A673 (cell line): ENCODE results near the gene GALNT14. TPM values are rescaled to one million over a fixed set of nuclear protein-coding genes. Genes with fewer than 3 reads are reported as not detected.
A peak's percentile ranks its signal among the peaks of the same experiment; 100 is the strongest.

ENCODE experiments used
- BruUV-seq: library from RNA; stranded (reverse); fragments of 400-500 nt; replicated peaks from 2 replicates; lab custom pipeline; 2021; lab: Mats Ljungman, UMichigan
- CTCF ChIA-PET: fragments of 300-600 bp; sonication (Branson Sonifier 250); formaldehyde crosslinking; loops from one replicate; lab custom pipeline; 2022; ENCODE audit warnings: antibody characterized with exemption; lab: Charles Lee
- POLR2A ChIA-PET: fragments of 300-600 bp; sonication (Branson Sonifier 250); formaldehyde crosslinking; loops from one replicate; lab custom pipeline; 2022; ENCODE audit warnings: antibody characterized with exemption; ENCODE audit not compliant: low non-redundant PET; lab: Charles Lee
- DNase-seq: peaks from one replicate; pipeline ENCODE4 v3.0.0-alpha.2; 2015; ENCODE audit warnings: low spot score
- H3K27ac ChIP-seq: fragments of 200-600 bp; sonication (generic); 2 replicates; pipeline ENCODE4 v1.5.1; 2016; ENCODE audit warnings: mixed run types, low read depth, mild to moderate bottlenecking, mixed read lengths, antibody characterized with exemption, low read length; ENCODE audit not compliant: poor library complexity, severe bottlenecking
- H3K27me3 ChIP-seq: fragments of 200-600 bp; sonication (generic); replicated peaks from 2 replicates; pipeline ENCODE4 v1.6.1; 2017; ENCODE audit warnings: mixed run types, low read depth, mild to moderate bottlenecking, mixed read lengths, antibody characterized with exemption, low read length; ENCODE audit not compliant: insufficient read depth, poor library complexity
- H3K36me3 ChIP-seq: fragments of 200-600 bp; sonication (generic); 2 replicates; pipeline ENCODE4 v1.6.1; 2016; ENCODE audit warnings: mixed run types, mild to moderate bottlenecking, mixed read lengths, antibody characterized with exemption, low read length; ENCODE audit not compliant: insufficient read depth, poor library complexity, severe bottlenecking
- H3K4me1 ChIP-seq: fragments of 200-600 bp; sonication (generic); 2 replicates; pipeline ENCODE4 v1.6.1; 2017; ENCODE audit warnings: mixed run types, mild to moderate bottlenecking, mixed read lengths, antibody characterized with exemption, low read length; ENCODE audit not compliant: insufficient read depth, poor library complexity, severe bottlenecking
- H3K4me3 ChIP-seq: fragments of 200-600 bp; sonication (generic); 2 replicates; pipeline ENCODE4 v1.5.1; 2016; ENCODE audit warnings: low read depth, mixed run types, mild to moderate bottlenecking, mixed read lengths, low read length; ENCODE audit not compliant: poor library complexity, severe bottlenecking
- H3K9me3 ChIP-seq: fragments of 200-600 bp; sonication (generic); 2 replicates; pipeline ENCODE4 v1.6.1; 2016; ENCODE audit warnings: mixed run types, low read depth, mild to moderate bottlenecking, mixed read lengths, antibody characterized with exemption, low read length; ENCODE audit not compliant: poor library complexity, severe bottlenecking
- EZH2 ChIP-seq: fragments of 200-600 bp; sonication (generic); IDR thresholded peaks from 2 replicates; pipeline ENCODE4 v1.6.1; 2017; ENCODE audit warnings: borderline replicate concordance, low read depth, mild to moderate bottlenecking, mixed read lengths, antibody characterized with exemption, low read length; ENCODE audit not compliant: poor library complexity, severe bottlenecking
- intact Hi-C: fragments of 100-400 bp; cut with micrococcal nuclease; formaldehyde crosslinking; loops from one replicate; pipeline ENCODE4 v1.10.0; 2022; ENCODE audit not compliant: unreplicated experiment
- total RNA-seq: library from RNA; stranded (reverse); gene quantifications from 2 replicates; pipeline ENCODE4 v1.2.3, GENCODE V29; 2021
- TF ChIP-seq, protein P1 (sequence below): fragments of 300-800, 200-600 bp; sonication (generic); conservative IDR thresholded peaks from 2 replicates; pipeline ENCODE4 v1.5.1; 2017; ENCODE audit warnings: low read depth, mild to moderate bottlenecking, antibody characterized with exemption, low read length, moderate library complexity, mixed read lengths

GALNT14 gene
- total RNA-seq, 1 experiment from 2014 or later, result 9.7 TPM

DNA sequence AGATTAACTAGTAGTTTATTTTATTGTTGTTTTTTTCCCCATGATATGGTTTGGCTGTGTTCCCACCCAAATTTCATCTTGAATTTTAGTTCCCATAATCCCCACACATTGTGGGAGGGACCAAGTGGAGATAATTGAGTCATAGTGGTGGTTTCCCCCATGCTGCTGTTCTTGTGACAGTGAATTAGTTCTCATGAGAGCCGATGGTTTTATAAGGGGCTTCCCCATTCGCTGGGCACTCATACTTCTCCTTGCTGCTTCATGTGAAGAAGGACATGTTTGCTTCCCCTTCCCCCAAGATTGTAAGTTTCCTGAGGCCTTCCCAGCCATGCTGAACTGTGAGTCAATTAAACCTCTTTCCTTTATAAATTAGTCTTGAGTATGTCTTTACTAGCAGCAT, 36.5 kb downstream of the GALNT14 start:
- Histone ChIP-seq H3K27me3 (no peaks in the 10 kb centered on the region), H3K27ac (no peak overlapping the region), H3K4me3 (no peak overlapping the region), H3K36me3 (no peaks in the 10 kb centered on the region), H3K9me3 (no peaks in the 10 kb centered on the region), H3K4me1 (no peaks in the 10 kb centered on the region)
- TF ChIP-seq EZH2, result no peak
- DNase-seq, result peak; percentile 5
- ChIA-PET POLR2A (interaction anchor here (0.6 kb wide), 1 partner anchor 35 kb away, joined by 3 read pairs; no protein-coding TSS in a partner anchor), CTCF (no interaction called here)
- no TSS peak for BruUV-seq
- intact Hi-C loops, result no loop called here

DNA sequence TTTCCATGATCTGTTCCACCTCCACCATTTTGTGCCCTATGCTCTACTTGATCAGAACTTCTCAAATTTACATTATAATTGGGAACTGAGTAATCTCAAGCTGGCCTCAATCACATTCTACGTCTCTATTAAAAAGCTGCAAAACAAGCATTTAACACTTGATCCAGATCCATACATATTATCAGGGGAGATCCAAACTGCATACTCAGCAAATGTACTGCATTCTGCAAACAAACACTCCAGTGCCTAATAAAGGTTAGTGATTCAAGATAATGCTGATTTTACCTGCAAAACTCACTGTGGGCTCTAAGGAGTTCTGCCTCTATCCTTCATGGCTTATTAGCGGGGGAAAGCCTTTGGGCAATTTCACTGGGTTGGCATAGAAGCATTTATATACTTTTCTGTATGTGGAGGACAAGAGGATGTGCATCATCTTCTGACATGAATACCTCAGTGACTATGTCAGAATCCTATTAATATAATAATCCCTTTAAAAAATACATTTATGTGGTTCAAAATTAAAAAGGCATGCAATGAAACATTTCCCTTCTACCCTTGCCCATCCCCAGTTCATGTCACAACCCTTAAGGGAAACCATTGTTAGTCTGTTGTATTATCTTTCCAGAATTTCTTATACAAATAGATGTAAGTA, 40.2 kb downstream of the GALNT14 start:
- ChIA-PET CTCF (no interaction called here), POLR2A (no interaction called here)
- H3K4me3 ChIP-seq, result no peak overlapping the region
- BruUV-seq, result no TSS peak
- intact Hi-C loops, result no loop called here
- no peaks in the 10 kb centered on the region for H3K4me1 ChIP-seq
- no peak for TF ChIP-seq EZH2
- TF ChIP-seq, protein P1, sequence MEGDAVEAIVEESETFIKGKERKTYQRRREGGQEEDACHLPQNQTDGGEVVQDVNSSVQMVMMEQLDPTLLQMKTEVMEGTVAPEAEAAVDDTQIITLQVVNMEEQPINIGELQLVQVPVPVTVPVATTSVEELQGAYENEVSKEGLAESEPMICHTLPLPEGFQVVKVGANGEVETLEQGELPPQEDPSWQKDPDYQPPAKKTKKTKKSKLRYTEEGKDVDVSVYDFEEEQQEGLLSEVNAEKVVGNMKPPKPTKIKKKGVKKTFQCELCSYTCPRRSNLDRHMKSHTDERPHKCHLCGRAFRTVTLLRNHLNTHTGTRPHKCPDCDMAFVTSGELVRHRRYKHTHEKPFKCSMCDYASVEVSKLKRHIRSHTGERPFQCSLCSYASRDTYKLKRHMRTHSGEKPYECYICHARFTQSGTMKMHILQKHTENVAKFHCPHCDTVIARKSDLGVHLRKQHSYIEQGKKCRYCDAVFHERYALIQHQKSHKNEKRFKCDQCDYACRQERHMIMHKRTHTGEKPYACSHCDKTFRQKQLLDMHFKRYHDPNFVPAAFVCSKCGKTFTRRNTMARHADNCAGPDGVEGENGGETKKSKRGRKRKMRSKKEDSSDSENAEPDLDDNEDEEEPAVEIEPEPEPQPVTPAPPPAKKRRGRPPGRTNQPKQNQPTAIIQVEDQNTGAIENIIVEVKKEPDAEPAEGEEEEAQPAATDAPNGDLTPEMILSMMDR, result no peak
- no peak overlapping the region for H3K27ac ChIP-seq
- no peak for DNase-seq
- H3K9me3 ChIP-seq, result no peaks in the 10 kb centered on the region
- no peaks in the 10 kb centered on the region for H3K36me3 ChIP-seq
- no peaks in the 10 kb centered on the region for H3K27me3 ChIP-seq

DNA sequence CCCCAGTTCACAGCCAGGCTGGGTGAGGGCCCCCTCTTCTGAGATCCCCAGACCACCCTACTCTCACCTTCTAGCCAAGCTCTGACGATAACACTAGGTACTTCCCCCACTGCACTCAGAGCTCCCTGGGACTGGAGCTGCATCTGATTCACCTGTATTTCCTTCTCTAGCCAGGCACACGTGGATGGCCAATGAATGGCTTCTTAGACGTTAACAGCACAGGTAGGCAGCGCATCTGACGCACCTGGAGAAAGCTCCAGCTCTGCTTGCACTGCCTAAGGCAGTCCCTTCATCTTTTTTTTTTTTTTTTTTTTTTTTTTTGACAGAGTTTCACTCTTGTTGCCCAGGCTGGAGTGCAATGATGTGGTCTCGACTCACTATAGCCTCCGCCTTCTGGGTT, 48.1 kb downstream of the GALNT14 start:
- H3K4me3 ChIP-seq, result no peak overlapping the region
- H3K4me1 ChIP-seq, result no peaks in the 10 kb centered on the region
- ChIA-PET CTCF (no interaction called here), POLR2A (no interaction called here)
- DNase-seq, result no peak
- intact Hi-C loops, result no loop called here
- no peak overlapping the region for H3K27ac ChIP-seq
- H3K36me3 ChIP-seq, result no peaks in the 10 kb centered on the region
- no peaks in the 10 kb centered on the region for H3K9me3 ChIP-seq
- no TSS peak for BruUV-seq
- H3K27me3 ChIP-seq, result no peaks in the 10 kb centered on the region
- no peak for TF ChIP-seq EZH2
- TF ChIP-seq, protein P1, result no peak

DNA sequence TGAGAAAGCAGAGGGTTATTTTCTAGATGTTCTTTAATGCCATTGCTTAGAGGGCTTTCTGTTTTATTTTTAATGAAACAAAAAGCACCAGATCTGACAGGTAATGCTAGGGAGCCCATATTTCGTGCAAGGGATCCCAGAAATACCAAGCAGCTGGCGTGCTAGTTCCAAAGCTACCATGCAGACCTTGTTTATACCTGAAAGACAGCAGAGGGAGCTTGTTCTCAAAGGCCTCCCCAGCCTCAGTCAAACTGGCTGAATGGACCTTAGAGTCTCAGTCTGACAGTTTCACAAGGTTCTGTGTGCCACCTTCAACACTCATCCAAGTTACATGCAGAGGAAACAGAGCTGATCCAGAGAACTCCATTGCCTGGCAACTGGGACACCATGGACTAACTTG, 48.6 kb downstream of the GALNT14 start:
- Histone ChIP-seq H3K4me3 (no peak overlapping the region), H3K27me3 (no peaks in the 10 kb centered on the region), H3K36me3 (no peaks in the 10 kb centered on the region), H3K27ac (no peak overlapping the region), H3K9me3 (no peaks in the 10 kb centered on the region), H3K4me1 (no peaks in the 10 kb centered on the region)
- ChIA-PET CTCF (no interaction called here), POLR2A (no interaction called here)
- TF ChIP-seq EZH2, result no peak
- TF ChIP-seq, protein P1, result no peak
- intact Hi-C loops, result no loop called here
- DNase-seq, result no peak
- BruUV-seq, result no TSS peak
